Fibroblast of lung (primary cell): Measurements from ENCODE around the gene CDC5L. TPM values are rescaled to one million over a fixed set of nuclear protein-coding genes. Genes with fewer than 3 reads are reported as not detected.

Experiments used
- DNase-seq, 2 donors: peaks; one replicate each; pipeline versions ENCODE4 v3.0.0 to v3.0.0-alpha.2; 2010; ENCODE audit warnings: low read depth in 2 of 2
- H2AFZ ChIP-seq: 2 replicates; pipeline ENCODE4 v1.5.1; 2012; ENCODE audit warnings: low read length, control low read depth, inconsistent platforms
- H3K27ac ChIP-seq: 2 replicates; pipeline ENCODE4 v1.5.1; 2011; ENCODE audit warnings: low read length, control low read depth; ENCODE audit not compliant: insufficient read depth
- H3K27me3 ChIP-seq: 2 replicates; pipeline ENCODE4 v1.5.1; 2011; ENCODE audit warnings: mild to moderate bottlenecking, low read length; ENCODE audit not compliant: control insufficient read depth, insufficient read depth
- H3K36me3 ChIP-seq: 2 replicates; pipeline ENCODE4 v1.5.1; 2011; ENCODE audit warnings: low read length; ENCODE audit not compliant: control insufficient read depth, insufficient read depth
- H3K4me1 ChIP-seq: 2 replicates; pipeline ENCODE4 v1.5.1; 2011; ENCODE audit warnings: low read length; ENCODE audit not compliant: control insufficient read depth, insufficient read depth; ENCODE audit errors: extremely low read depth
- H3K4me2 ChIP-seq: 2 replicates; pipeline ENCODE4 v1.5.1; 2011; ENCODE audit warnings: low read length, control low read depth; ENCODE audit not compliant: insufficient read depth; ENCODE audit errors: extremely low read depth
- H3K4me3 ChIP-seq, 4 experiments: fragments of 200-600 bp in 1 of 4; sonication (generic) in 1 of 4; replicated peaks in 1 of 4; 2 replicates each; pipeline ENCODE4 v1.5.1; 2011 to 2016; ENCODE audit warnings: low read length in 4 of 4, low read depth in 3 of 4, mild to moderate bottlenecking in 3 of 4, control low read depth in 2 of 4, inconsistent platforms in 1 of 4, mixed read lengths in 1 of 4; ENCODE audit not compliant: insufficient read depth in 1 of 4; ENCODE audit errors: control extremely low read depth in 1 of 4
- H3K79me2 ChIP-seq: 2 replicates; pipeline ENCODE4 v1.5.1; 2012; ENCODE audit warnings: mild to moderate bottlenecking, low read length, inconsistent platforms; ENCODE audit not compliant: control insufficient read depth, insufficient read depth
- H3K9ac ChIP-seq: 2 replicates; pipeline ENCODE4 v1.5.1; 2011; ENCODE audit warnings: mild to moderate bottlenecking, low read length, control low read depth; ENCODE audit not compliant: insufficient read depth
- H3K9me3 ChIP-seq: 2 replicates; pipeline ENCODE4 v1.5.1; 2012; ENCODE audit warnings: low read depth, low read length; ENCODE audit not compliant: control insufficient read depth, insufficient read depth
- H4K20me1 ChIP-seq: 2 replicates; pipeline ENCODE4 v1.5.1; 2011; ENCODE audit warnings: low read length; ENCODE audit not compliant: control insufficient read depth, insufficient read depth; ENCODE audit errors: extremely low read depth
- CTCF ChIP-seq, 2 donors: IDR thresholded peaks in 1 of 2; conservative IDR thresholded peaks in 1 of 2; 1 replicate in 1 of 2; 2 replicates in 1 of 2; pipeline ENCODE4 v1.5.1; 2011 to 2012; ENCODE audit warnings: low read length in 2 of 2, control low read depth in 1 of 2, inconsistent platforms in 1 of 2, low read depth in 1 of 2, mild to moderate bottlenecking in 1 of 2
- EZH2 ChIP-seq: IDR thresholded peaks from 2 replicates; pipeline ENCODE4 v1.5.1; 2012; ENCODE audit warnings: low read length, control low read depth, mild to moderate bottlenecking; ENCODE audit errors: missing control alignments
- polyA plus RNA-seq, 2 donors: library from polyadenylated mRNA; depleted of rRNA in 1 of 2; stranded (reverse) in 1 of 2; unstranded in 1 of 2; fragments of >200 nt; gene quantifications; 2 replicates each; pipeline ENCODE4 v1.2.1, GENCODE V29; 2011 to 2012; ENCODE audit warnings: missing spikeins in 1 of 2
- total RNA-seq: library from RNA; depleted of rRNA; stranded (reverse); fragments of >200 nt; gene quantifications from 2 replicates; pipeline ENCODE4 v1.2.1, GENCODE V29; 2014

Gene CDC5L
- total and polyA plus RNA-seq, 2 donors (not counting 1 experiment from before 2014, with no cell fraction given): 18.7 to 22.5 TPM

- H3K27ac ChIP-seq: no peak overlapping the region
- no peaks in the 10 kb centered on the region for H3K4me1 ChIP-seq
- H3K79me2 ChIP-seq: no peaks in the 10 kb centered on the region
- no peaks in the 10 kb centered on the region for H4K20me1 ChIP-seq
- peak; percentile 88 to 90 for TF ChIP-seq CTCF (conservative IDR thresholded peaks at IDR 0.05 in 1 of 2, IDR thresholded peaks at IDR 0.05 in 1 of 2; ENCODE audit: low read depth in 1 of 2, low read length in 2 of 2)
- TF ChIP-seq EZH2: no peak
- H2AFZ ChIP-seq: peak overlapping the region; percentile 54
- H3K9ac ChIP-seq: no peak overlapping the region
- H3K4me3 ChIP-seq: no peak overlapping the region
- no peaks in the 10 kb centered on the region for H3K9me3 ChIP-seq
- peak overlapping the region; percentile 33 for H3K4me2 ChIP-seq
- peaks cover 7% of the 10 kb centered on the region for H3K27me3 ChIP-seq
- H3K36me3 ChIP-seq: no peaks in the 10 kb centered on the region
- peak; percentile 68 to 70 for DNase-seq
Measured at GRCh38 chr6:44475779-44476434, 88.4 kb downstream of the CDC5L start.

GRCh38 chr6:44476849-44477248, 89.3 kb downstream of the CDC5L start:
- peaks cover 7% of the 10 kb centered on the region for H3K27me3 ChIP-seq

More at GRCh38 chr6:44476849-44477248, 89.3 kb downstream of the CDC5L start:
- Histone ChIP-seq H3K36me3 (no peaks in the 10 kb centered on the region), H4K20me1 (no peaks in the 10 kb centered on the region), H2AFZ (no peak overlapping the region), H3K9ac (no peak overlapping the region), H3K27ac (no peak overlapping the region), H3K9me3 (no peaks in the 10 kb centered on the region), H3K79me2 (no peaks in the 10 kb centered on the region), H3K4me3 (no peak overlapping the region), H3K4me2 (no peak overlapping the region), H3K4me1 (no peaks in the 10 kb centered on the region)
- TF ChIP-seq EZH2 (no peak), CTCF (conservative IDR thresholded peaks at IDR 0.05 in 1 of 2, IDR thresholded peaks at IDR 0.05 in 1 of 2; ENCODE audit: low read depth in 1 of 2, low read length in 2 of 2) (no peak)
- DNase-seq: no peak
